Measurements from ENCODE around the gene PPP6R3. TPM values are rescaled to one million over a fixed set of nuclear protein-coding genes. Genes with fewer than 3 reads are reported as not detected.

PPP6R3 gene
- total RNA-seq, 1 donor, result 119 TPM

- H3K4me3 ChIP-seq (ENCODE audit: low read depth, low read length), result no peak overlapping the region
- TF ChIP-seq CTCF (IDR thresholded peaks at IDR 0.05; ENCODE audit: insufficient read depth, low read length), result no peak
- DNase-seq (ENCODE audit: low read depth), result no peak
Observed at GRCh38 chr11:68661697-68662603, 201.4 kb downstream of the PPP6R3 start.

- no peak for DNase-seq (ENCODE audit: low read depth)
- H3K4me3 ChIP-seq (ENCODE audit: low read depth, low read length), result no peak overlapping the region
Observed at GRCh38 chr11:68663482-68664010, 203.0 kb downstream of the PPP6R3 start.

GRCh38 chr11:68664141-68664540 lies 203.6 kb downstream of the PPP6R3 start:
- TF ChIP-seq CTCF (IDR thresholded peaks at IDR 0.05; ENCODE audit: insufficient read depth, low read length), result no peak
- no peak overlapping the region for H3K4me3 ChIP-seq (ENCODE audit: low read depth, low read length)
- no peak for DNase-seq (ENCODE audit: low read depth)

More at GRCh38 chr11:68663482-68664010, 203.0 kb downstream of the PPP6R3 start:
- TF ChIP-seq CTCF (IDR thresholded peaks at IDR 0.05; ENCODE audit: insufficient read depth, low read length), result no peak

- no peak for DNase-seq (ENCODE audit: low read depth)
- TF ChIP-seq CTCF (IDR thresholded peaks at IDR 0.05; ENCODE audit: insufficient read depth, low read length), result no peak
Observed at GRCh38 chr11:68664906-68665305, 204.4 kb downstream of the PPP6R3 start.

More at GRCh38 chr11:68664906-68665305, 204.4 kb downstream of the PPP6R3 start:
- H3K4me3 ChIP-seq (ENCODE audit: low read depth, low read length), result no peak overlapping the region

Small RNA genes lying within 50 kb of the gene (small RNA-seq; reads per million reads assigned to genes)
- gene NDUFA3P2, result not detected

Other genes starting within 250 kb of the PPP6R3 start
- gene KMT5B, start 247.5 kb upstream of the PPP6R3 start, total RNA-seq (ENCODE audit: low replicate concordance), result 20.1 and 43.4 TPM in 2 replicates
- 11.7 and 42.1 TPM in 2 replicates for gene C11orf24, start 188.8 kb upstream of the PPP6R3 start, total RNA-seq (ENCODE audit: low replicate concordance)
- 3.3 and 8.3 TPM in 2 replicates for gene LRP5, start 148.2 kb upstream of the PPP6R3 start, total RNA-seq (ENCODE audit: low replicate concordance)
- not detected in 2 replicates for gene GAL, start 223.8 kb downstream of the PPP6R3 start, total RNA-seq (ENCODE audit: low replicate concordance)

Measured in fibroblast of the aortic adventitia (primary cell).